ENCODE data around the gene METTL16. TPM values are rescaled to one million over a fixed set of nuclear protein-coding genes. Genes with fewer than 3 reads are reported as not detected.

The METTL16 gene
- total and polyA plus RNA-seq, 2 experiments from 2014 or later, result 12.0 to 14.4 TPM

DNA sequence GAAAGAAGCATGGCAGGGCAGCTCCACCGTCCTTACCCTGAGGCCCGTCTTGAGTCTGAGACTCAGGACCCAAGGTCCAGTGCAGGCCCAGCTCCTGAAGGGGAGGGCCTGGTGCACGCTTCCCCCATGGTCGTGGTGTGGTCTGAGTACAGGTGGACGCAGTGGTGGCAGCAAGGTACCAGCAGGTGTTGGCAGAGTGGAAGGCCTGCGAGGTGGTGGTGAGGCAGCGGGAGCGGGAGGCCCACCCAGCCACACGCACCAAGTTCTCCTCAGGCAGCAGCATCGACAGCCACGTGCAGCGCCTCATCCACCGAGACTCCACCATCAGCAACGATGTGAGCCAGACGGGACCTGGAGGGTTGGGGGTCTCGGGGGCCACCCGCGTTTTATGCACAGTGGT, 138.5 kb downstream of the METTL16 start:
- Histone ChIP-seq H3K9me2 (ENCODE audit: insufficient read depth) (no peaks in the 10 kb centered on the region), H3K27ac (no peak overlapping the region), H3K79me2 (ENCODE audit: insufficient read depth) (no peaks in the 10 kb centered on the region), H3K4me3 (no peak overlapping the region), H2AFZ (no peak overlapping the region), H4K20me1 (ENCODE audit: insufficient read depth) (no peaks in the 10 kb centered on the region), H3K36me3 (ENCODE audit: low read depth) (no peaks in the 10 kb centered on the region), H3K27me3 (replicated peaks; ENCODE audit: insufficient read depth) (no peaks in the 10 kb centered on the region), H3K4me2 (ENCODE audit: unreplicated experiment) (no peak overlapping the region), H3K9ac (no peak overlapping the region), H3F3A (ENCODE audit: insufficient read depth) (no peaks in the 10 kb centered on the region; the same call in 1 of the 2 replicates), H3K9me3 (ENCODE audit: low read depth) (no peaks in the 10 kb centered on the region), H3K4me1 (ENCODE audit: insufficient read depth) (no peaks in the 10 kb centered on the region)
- WGBS, 2 experiments (ENCODE audit: low coverage in 1 of 2, low lambda C conversion rate in 2 of 2, missing lambda C conversion rate in 2 of 2), result 96% methylated on average over 14 to 18 of the region's 18 CpGs
- in situ Hi-C loops (cut with MboI), result no loop called here
- no peak for TF ChIP-seq EZH2phosphoT487 (IDR thresholded peaks at IDR 0.05; ENCODE audit: insufficient read depth, low read depth)
- TF ChIP-seq EZH2 (IDR thresholded peaks at IDR 0.05; ENCODE audit: insufficient read depth, poor library complexity, severe bottlenecking), result no peak
- no peak for DNase-seq

DNA sequence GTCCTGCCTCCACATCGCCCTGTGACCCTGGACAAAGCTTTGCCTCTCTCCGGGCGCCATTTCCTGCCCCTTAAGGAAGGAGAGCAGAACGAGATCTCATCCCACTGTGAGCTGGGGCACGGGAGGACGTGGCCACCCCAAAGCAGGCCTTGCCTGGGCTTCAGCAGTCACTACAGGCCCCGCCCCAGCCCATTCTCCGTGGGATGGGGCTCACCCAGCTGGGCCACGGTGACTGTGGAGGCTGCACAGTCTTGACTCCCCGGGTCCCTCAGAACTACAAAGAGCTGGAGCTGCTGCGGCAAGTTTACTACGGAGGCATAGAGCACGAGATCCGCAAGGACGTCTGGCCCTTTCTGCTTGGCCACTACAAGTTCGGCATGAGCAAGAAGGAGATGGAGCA, 139.0 kb downstream of the METTL16 start:
- DNase-seq, result no peak
- Histone ChIP-seq H3K9me2 (ENCODE audit: insufficient read depth) (no peaks in the 10 kb centered on the region), H3K4me3 (no peak overlapping the region), H3K4me1 (ENCODE audit: insufficient read depth) (no peaks in the 10 kb centered on the region), H2AFZ (no peak overlapping the region), H4K20me1 (ENCODE audit: insufficient read depth) (no peaks in the 10 kb centered on the region), H3K4me2 (ENCODE audit: unreplicated experiment) (no peak overlapping the region), H3F3A (ENCODE audit: insufficient read depth) (no peaks in the 10 kb centered on the region; the same call in 1 of the 2 replicates), H3K79me2 (ENCODE audit: insufficient read depth) (no peaks in the 10 kb centered on the region), H3K36me3 (ENCODE audit: low read depth) (no peaks in the 10 kb centered on the region), H3K9me3 (ENCODE audit: low read depth) (no peaks in the 10 kb centered on the region), H3K27ac (no peak overlapping the region), H3K27me3 (replicated peaks; ENCODE audit: insufficient read depth) (no peaks in the 10 kb centered on the region), H3K9ac (no peak overlapping the region)
- TF ChIP-seq EZH2 (IDR thresholded peaks at IDR 0.05; ENCODE audit: insufficient read depth, poor library complexity, severe bottlenecking), result no peak
- in situ Hi-C loops (cut with MboI), result no loop called here
- WGBS, 2 experiments (ENCODE audit: low coverage in 1 of 2, low lambda C conversion rate in 2 of 2, missing lambda C conversion rate in 2 of 2), result 86 to 91% methylated on average over 15 to 16 of the region's 16 CpGs

DNA sequence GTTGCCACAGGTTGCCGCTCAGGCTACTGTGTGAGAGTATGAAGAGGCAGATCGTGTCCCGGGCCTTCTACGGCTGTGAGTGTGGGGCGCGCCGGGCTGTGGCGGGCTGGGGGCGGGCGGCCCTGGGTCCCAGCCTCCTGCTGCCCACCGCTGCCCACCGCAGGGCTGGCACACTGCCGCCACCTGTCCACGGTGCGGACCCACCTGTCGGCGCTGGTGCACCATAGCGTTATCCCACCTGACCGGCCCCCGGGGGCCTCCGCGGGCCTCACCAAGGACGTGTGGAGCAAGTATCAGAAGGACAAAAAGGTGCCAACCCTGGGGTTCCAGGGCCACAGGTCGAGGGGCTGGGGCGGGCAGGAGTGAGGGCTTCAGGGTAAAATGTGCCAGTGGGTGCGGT, 139.5 kb downstream of the METTL16 start:
- Histone ChIP-seq H3K9me3 (ENCODE audit: low read depth) (no peaks in the 10 kb centered on the region), H3K4me1 (ENCODE audit: insufficient read depth) (no peaks in the 10 kb centered on the region), H2AFZ (no peak overlapping the region), H3K9me2 (ENCODE audit: insufficient read depth) (no peaks in the 10 kb centered on the region), H3F3A (ENCODE audit: insufficient read depth) (no peaks in the 10 kb centered on the region; the same call in 1 of the 2 replicates), H3K4me2 (ENCODE audit: unreplicated experiment) (no peak overlapping the region), H3K36me3 (ENCODE audit: low read depth) (no peaks in the 10 kb centered on the region), H3K27ac (no peak overlapping the region), H3K9ac (no peak overlapping the region), H3K79me2 (ENCODE audit: insufficient read depth) (no peaks in the 10 kb centered on the region), H4K20me1 (ENCODE audit: insufficient read depth) (no peaks in the 10 kb centered on the region), H3K4me3 (no peak overlapping the region), H3K27me3 (replicated peaks; ENCODE audit: insufficient read depth) (no peaks in the 10 kb centered on the region)
- TF ChIP-seq EZH2phosphoT487 (IDR thresholded peaks at IDR 0.05; ENCODE audit: insufficient read depth, low read depth) (no peak), EZH2 (IDR thresholded peaks at IDR 0.05; ENCODE audit: insufficient read depth, poor library complexity, severe bottlenecking) (no peak)
- DNase-seq, result no peak
- WGBS, 2 experiments (ENCODE audit: low coverage in 1 of 2, low lambda C conversion rate in 2 of 2, missing lambda C conversion rate in 2 of 2), result 97 to 100% methylated on average over 21 to 26 of the region's 26 CpGs
- in situ Hi-C loops (cut with MboI), result no loop called here

DNA sequence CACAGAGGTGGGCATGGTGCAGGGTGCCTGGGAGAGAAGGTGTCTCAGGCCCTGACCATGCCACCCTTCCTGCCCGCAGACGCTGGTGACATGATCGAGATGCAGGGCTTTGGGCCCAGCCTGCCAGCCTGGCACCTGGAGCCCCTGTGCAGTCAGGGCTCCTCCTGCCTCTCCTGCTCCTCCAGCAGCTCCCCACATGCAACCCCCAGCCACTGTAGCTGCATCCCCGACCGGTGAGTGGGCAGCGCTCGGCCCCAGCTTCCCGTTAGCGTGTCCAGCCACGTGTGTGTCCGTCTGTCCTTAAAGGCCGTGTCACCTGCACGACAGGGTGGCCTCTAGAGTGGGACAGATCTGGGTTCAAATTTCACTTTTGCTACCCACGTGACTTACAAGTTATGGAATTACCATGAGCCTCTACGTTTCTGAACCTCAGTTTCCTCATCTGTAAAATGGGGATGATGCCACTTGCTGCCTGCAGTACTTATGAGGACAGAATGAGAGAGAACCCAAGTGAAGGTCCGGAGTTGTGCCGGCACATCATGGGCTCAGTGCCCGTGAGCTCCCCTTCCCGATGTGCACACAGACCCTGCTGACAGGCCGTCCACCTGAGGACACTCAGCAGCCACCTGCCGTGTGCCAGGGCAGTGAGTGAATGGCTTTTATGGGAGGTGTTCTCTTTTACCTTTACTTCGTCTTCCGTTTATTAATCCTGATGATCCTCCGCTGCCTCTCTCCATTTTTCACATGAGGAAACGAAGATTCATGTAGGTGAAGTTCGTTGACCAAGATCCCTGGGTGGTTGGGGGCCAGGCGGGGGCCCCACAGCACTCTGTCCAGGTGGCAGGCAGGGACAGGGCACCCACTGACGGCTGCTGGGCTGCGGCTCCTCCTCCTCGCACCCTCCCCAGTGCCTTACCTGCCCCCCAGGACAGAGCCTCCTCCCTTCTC, 140.2 kb downstream of the METTL16 start:
- no peaks in the 10 kb centered on the region for H4K20me1 ChIP-seq (ENCODE audit: insufficient read depth)
- no peak overlapping the region for H2AFZ ChIP-seq
- in situ Hi-C loops (cut with MboI), result no loop called here
- no peak for DNase-seq
- no peak for TF ChIP-seq EZH2phosphoT487 (IDR thresholded peaks at IDR 0.05; ENCODE audit: insufficient read depth, low read depth)
- TF ChIP-seq EZH2 (IDR thresholded peaks at IDR 0.05; ENCODE audit: insufficient read depth, poor library complexity, severe bottlenecking), result no peak
- 93 to 94% methylated on average over 30 of the region's 30 CpGs for WGBS, 2 experiments (ENCODE audit: low coverage in 1 of 2, low lambda C conversion rate in 2 of 2, missing lambda C conversion rate in 2 of 2)
- H3K4me3 ChIP-seq, result no peak overlapping the region
- no peaks in the 10 kb centered on the region for H3K27me3 ChIP-seq (replicated peaks; ENCODE audit: insufficient read depth)
- no peaks in the 10 kb centered on the region for H3K9me3 ChIP-seq (ENCODE audit: low read depth)
- H3K79me2 ChIP-seq (ENCODE audit: insufficient read depth), result no peaks in the 10 kb centered on the region
- no peaks in the 10 kb centered on the region for H3K9me2 ChIP-seq (ENCODE audit: insufficient read depth)
- H3K27ac ChIP-seq, result no peak overlapping the region
- H3K36me3 ChIP-seq (ENCODE audit: low read depth), result no peaks in the 10 kb centered on the region
- no peak overlapping the region for H3K9ac ChIP-seq
- no peaks in the 10 kb centered on the region for H3K4me1 ChIP-seq (ENCODE audit: insufficient read depth)
- H3F3A ChIP-seq (ENCODE audit: insufficient read depth), result no peaks in the 10 kb centered on the region; the same call in 1 of the 2 replicates
- no peak overlapping the region for H3K4me2 ChIP-seq (ENCODE audit: unreplicated experiment)
